Measurements from ENCODE around the gene FAM219A.
"Not testable (repeated sequence)": the region's sequence is repeated elsewhere in the genome, so short reads cannot be mapped to it uniquely, and the experiment has no call there.

FAM219A gene

DNA sequence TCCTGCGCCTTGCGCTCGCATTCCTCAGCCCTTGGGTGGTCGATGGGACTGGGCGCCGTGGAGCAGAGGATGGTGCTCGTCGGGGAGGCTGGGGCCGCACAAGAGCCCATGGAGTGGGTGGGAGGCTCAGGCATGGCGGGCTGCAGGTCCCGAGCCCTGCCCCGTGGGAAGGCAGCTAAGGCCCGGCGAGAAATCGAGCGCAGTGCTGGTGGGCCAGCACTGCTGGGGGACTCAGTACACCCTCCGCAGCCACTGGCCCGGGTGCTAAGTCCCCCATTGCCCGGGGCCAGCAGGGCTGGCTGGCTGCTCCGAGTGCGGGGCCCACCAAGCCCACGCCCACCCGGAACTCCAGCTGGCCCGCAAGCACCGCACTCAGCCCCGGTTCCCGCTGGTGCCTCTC lies 24.4 kb upstream of the FAM219A start:
- not testable (repeated sequence) for DNase-seq

DNA sequence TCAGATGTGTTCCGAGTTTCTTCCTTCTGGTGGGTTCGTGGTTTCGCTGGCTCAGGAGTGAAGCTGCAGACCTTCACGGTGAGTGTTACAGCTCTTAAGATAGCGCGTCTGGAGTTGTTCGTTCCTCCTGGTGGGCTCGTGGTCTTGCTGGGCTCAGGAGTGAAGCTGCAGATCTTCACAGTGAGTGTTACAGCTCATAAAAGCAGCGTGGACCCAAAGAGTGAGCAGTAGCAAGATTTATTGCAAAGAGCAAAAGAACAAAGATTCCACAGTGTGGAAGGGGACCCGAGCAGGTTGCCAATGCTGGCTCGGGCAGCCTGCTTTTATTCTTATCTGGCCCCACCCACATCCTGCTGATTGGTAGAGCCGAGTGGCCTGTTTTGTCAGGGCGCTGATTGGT lies 23.2 kb upstream of the FAM219A start:
- DNase-seq: not testable (repeated sequence)

DNA sequence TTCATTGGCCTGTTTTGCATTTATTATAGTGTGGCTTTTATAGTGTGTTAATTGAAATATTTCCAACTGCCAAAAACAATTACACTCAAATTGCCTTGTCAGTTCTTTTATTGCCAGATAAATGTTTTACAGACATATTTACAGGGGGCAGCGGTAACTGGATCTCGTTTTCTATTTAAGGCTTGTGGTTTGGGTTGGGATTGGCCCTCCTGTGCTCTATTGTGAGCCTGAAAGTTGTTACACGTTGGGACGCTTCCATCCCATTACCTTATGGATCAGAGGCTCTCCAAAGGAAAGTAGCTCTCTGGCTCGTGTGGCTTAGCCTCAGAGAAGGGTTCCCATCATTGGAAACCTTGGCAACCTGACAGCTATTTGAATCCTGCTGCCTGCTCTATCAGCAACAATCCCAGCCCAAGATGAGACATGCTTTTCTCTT lies 21.1 kb upstream of the FAM219A start:
- no peak for DNase-seq

DNA sequence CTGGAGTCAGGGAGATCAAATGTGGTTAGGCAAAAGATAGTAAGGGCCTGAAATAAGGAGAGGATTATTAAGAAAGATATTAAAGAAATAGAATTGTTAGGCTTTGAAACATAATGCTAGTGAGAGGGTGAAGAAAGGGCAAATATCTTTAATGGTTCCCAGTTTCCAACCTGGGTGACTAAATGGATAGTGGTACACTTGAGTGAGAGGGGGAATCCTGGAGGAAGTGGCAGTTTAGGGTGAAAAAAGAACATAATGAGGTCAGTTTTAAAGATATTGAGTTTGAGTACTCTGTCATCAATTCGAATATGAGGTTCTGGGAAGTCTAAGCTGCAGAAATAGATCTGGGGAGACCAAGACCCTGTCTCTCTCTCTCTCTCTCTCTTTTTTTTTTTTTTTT lies 19.2 kb upstream of the FAM219A start:
- no peak for DNase-seq

DNA sequence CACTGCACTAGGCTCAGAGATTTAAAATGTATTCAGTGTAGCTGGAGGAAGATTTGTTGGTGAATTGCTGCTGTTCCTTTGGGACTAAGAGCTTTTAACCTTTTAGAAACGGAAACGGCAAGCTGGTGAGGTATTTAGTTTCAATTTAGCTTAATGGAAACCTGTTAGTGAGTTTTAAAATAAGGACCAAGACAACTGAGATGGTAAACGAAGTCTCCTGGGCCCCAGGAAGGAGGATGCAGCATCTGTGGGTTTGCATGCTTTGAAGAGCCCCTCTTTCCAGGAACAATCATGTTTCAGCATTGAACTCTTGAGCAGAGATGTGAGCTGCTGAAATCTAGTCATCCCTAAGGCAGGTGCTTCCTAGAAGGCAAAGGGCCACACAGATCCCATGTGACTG lies 16.7 kb upstream of the FAM219A start:
- DNase-seq: no peak

DNA sequence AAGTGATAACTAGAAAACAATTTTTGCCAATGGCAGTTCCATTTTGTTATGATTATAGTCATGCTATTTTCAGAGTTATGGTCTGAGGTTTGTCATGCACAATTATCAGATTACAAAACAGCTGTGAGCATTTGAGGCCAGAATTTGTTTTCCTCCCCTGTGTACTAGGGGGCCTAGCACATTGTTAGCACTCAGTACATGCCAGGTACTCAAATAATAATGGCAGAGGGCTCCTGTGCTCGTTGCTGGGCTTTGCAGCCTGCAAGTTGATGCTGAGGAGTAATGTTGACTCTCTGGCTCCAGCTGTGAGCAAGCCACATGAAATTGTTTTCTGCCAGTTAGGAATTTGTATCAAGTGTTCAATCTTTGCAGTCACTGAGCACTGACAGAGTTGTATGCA lies 7.1 kb upstream of the FAM219A start:
- DNase-seq: no peak

DNA sequence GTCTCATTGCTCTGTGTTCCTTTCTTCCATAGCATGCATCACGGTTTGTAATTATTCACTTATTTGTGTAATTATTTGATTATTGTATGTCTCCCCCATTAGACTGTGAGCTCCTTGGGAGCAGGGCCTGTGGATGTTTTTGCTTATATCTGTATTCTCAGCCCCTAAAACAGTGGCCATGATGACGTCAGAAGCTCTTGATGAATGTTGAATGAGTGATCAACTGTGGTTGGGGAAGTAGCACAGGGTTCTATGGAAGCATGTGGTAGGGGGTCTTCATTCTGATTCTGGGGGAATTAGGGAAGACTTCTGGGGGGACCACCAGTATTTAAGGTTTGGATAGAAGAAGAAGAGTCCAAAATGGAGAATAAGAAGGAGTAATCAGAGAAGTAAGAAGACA lies 6.2 kb upstream of the FAM219A start:
- no peak for DNase-seq

DNA sequence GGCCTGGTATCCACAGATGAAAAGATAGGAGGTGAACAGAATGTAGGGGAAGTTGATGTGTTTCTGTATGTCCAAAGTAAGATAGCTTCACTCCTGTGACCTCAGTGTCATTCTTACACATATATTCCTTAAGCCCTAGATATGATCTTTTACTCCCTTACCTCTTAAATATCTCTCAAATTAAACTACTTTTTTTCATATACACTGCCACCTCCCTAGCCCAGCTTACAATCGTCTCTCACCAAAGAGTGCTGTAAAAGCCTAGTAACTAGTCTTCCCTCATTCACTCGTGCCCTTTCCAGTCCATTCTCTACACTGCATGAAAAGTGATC lies 5.5 kb upstream of the FAM219A start:
- no peak for DNase-seq

DNA sequence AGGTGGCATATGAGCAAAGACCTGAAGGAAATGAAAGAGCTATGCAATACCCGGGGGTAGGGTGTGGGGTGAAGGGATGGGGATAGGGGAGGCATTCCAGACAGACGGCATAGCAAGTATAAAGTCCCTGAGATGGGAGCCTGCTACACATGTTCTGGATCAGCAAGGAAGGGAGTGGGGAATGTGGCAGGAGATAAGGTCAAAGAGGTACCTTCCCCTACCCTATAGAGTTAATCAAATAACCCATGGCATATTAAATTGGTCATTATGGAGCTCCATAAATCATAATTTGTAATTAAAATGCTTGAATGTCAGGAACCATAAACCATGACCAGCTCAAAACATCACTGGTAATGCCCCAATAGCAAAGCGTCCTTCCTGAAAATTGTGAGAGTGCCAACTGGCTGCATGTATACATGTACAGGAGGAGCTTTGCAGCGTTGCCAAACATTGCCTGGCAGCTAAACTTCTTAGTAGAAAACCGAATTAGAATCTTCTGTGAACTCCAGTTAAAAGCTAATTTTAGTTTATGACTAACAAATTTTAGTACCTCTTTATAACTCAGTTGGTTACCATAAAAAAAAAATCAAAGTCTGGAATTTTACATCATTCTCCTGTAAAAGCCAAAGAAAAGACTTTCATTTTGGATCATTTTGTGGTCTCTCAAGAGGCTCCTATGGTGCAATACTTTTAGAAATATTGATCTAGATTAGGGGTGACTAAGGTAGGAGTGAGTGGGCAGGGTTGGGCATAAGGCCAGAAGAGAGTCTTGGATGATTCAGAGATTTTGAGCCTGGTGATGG lies 4.9 kb upstream of the FAM219A start:
- DNase-seq: peak; percentile 81

DNA sequence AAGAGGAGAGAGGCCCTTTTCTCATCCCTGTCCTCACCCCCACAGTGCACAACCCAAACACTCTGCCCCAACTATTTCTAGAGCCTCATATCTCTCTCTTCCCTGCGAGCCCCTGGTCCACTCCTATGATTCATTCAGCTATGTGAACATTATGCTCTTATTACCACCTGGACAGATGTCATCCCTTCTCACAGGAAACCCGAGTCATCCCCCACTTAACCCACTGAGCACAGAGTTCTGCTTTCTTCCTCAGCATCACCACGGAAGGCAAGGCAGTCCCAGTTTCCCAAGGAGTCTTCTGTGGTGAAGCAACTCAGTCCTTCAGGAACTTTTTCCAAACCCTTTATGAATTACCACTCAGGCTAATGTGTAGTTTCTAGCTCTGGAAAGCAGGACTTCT lies 1.6 kb upstream of the FAM219A start:
- no peak for DNase-seq

DNA sequence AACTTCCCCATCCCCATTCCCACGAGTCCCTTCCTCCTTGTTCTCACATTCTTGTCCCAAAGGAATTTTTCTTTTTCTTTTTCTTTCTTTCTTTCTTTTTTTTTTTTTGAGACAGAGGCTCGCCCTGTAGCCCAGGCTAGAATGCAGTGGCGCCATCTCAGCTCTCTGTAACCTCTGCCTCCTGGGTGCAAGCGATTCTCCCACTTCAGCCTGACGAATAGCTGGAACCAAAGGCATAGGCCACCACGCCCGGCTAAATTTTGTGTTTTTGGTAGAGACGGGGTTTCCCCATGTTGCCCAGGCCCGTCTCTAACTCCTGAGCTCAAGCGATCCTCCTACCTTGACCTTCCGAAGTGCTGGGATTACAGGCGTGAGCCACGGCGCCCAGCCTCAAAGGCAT lies 986 bp upstream of the FAM219A start:
- DNase-seq: no peak

DNA sequence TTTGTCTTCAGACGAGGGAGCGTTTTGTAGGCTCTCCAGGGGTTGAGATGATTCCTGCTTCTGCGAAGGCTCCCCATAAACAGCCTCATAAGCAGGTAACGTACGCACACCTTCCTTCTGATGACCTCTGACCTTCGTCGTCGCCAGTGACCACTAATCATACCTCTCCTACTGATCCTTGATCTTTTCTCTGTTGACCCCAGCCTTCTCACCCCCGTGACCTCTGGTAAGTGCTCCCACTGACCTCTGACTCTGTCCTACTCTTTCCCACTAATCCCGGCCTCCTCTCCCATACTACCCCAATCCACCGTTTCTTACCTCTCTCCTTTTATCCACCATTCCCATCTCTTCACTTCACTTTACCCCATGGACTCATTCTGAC lies 580 bp upstream of the FAM219A start:
- no peak for DNase-seq

DNA sequence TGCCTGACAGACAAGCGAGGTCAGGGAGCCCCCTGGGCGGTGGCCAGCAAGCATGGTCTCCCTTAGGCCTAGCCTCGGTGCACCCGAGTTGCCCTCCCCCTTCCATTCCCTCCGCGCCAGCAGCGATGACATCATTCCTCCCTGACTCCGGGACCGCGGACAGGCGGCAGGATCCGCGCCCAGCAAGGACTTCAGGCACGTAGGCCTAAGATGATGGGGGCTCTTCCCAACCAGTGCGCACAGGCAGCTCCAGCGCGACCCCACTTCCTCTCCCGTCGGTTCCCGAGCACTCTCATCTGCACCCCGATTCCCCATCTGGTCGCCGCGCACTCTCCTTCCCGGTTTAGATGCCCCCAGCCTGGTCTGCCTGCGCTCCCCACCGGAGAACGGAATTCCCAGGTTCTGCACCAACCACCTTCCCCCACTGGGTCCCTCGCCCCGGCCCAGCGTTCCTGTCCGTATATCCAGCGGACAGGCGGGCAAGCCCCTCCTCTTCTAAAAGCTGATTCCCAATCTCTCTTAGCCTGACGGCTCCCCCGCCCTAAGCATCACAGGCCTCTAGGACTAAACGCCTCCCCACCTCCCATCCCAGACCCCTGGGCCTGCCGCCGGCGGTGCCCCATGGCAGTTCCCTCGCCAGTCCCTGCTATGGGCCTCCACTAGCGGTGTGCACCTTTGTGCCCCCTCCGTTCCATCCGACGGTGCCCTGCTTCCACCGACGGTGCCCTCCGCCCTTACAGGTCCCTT lies 931 bp downstream of the FAM219A start:
- peak; percentile 38 for DNase-seq

DNA sequence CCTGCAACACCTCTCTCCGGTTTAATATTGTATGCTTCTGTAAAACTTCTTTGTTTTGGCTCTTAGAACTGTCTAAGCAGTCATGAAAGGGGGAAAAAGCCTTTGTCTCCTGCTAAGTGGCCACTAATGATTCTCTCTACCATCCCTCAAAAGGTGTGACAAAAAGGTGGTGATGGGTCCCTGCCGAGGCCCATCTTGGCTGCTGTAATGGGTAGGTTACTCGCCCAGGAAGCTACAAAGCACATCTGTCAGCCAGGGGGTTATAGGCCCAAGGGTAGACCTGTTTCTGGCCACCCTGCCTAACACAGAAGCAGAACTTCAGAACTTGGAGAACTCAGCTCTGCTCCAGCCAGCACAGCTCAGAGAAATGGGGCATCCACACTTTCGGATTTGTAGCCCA lies 1.6 kb downstream of the FAM219A start:
- no peak for DNase-seq

DNA sequence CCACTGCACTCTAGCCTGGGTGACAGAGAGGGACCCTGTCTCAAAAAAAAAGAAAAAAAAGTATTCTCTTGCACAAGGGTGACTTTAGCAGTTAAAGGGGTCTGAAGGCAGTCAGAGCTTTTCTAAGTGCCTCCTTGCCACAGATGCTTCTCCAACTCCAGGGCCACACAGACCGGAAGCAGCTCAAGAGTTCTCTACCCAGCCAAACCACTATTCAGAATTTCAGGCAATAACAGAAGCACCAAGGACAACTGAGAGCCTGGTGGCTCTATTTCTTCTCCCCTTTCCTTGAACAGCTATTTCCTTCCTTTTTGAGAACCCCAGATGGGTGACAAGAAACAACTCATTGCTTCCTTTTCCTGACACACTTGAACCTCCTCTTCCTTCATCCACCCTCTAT lies 2.2 kb downstream of the FAM219A start:
- DNase-seq: no peak

DNA sequence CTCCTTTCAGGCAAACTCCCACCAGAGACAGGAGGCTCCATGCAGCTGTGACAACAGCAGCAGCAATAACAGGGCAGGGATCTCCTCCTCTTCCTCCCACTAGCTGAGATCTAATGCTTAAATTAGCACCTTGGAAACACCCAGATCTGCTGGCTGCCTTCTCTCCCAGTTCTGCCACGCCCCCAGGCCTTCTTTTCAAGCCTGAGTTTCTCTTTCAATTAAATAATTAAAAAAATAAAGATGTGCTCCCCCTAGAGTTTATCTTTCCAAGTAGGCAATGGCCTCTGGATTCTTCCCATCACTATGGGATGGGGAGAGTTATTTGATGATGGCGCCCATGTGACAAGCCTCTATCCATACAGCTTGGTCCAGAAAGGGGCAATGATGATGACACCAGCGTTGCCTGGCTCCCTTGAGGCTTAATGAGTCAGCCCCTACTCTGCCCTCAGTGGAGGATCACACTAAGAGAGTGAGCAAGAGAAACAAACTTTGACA lies 3.8 kb downstream of the FAM219A start:
- DNase-seq: peak; percentile 39

DNA sequence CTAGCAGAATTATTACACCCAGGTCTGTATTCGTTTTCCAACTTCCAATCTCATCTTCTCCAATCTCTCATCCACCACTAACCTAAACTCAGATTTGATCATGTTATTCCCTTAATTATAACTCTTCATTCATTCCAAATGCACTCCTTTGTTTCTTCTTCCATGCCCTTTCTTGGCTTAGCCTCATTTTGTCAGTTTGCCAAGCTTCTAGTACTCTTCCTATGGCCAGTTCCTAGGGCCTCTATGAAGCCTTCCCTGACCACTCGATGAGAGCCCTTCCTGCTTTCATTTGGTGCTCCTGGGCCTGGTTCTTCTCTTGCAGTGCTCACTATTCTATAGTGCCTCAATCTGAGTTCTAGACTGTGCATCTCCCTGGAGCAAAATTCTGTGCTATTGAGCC lies 5.8 kb downstream of the FAM219A start:
- DNase-seq: no peak

DNA sequence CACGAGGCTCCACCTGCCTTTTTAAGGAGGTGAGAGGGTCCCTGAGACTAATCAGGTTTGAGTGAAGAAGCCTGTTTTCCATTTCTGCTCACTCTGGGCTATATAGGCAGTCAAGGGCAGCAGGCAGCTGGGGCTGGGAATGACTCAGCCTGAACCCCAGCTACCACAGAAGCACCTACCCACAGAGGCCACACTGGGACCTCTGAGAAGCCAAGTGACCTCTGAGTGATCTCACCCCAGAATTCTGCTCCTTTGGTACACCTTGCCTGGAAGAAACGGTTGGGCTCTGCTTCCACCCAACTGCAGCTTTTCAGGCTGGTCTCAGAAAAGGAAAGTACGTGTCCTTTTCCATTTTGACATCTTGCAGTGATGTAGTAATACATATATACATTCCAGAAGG lies 6.8 kb downstream of the FAM219A start:
- peak; percentile 24 for DNase-seq

DNA sequence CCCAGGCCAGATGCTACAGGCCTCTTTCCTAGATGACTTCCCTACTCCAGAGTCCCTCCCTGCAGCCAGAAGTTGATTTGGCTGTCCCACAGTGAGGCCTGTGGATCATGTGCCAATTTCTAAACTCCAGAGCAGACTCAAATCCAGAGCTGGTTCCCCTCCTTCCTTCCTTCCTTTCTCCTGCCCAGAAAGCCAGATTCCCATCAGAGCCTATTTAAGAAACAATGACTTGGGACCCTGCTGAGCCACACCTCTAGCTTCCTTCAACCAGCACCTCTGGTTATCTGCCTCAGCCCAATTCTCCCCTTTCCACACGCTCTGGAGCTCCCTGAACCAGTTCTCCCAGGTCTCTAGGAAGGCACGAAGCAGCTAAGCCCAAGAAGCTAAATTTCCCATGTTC lies 7.2 kb downstream of the FAM219A start:
- DNase-seq: no peak

DNA sequence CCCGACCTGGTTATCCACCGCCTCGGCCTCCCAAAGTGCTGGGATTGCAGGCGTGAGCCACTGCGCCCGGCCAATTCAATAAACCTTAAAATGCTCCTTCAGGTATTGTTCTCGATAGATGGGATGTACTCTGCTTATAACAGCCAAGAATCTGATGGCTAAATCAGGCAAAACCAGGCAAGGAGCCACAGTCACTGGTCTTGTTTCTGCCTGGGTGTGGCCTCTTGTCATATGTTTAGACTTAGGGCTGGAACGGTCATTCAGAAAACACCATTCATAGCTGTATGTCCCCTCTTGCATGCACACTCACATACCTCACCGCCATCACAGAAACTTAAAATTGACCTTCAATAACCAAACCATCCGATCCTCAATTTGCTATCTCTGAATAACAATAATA lies 7.7 kb downstream of the FAM219A start:
- DNase-seq: no peak

DNA sequence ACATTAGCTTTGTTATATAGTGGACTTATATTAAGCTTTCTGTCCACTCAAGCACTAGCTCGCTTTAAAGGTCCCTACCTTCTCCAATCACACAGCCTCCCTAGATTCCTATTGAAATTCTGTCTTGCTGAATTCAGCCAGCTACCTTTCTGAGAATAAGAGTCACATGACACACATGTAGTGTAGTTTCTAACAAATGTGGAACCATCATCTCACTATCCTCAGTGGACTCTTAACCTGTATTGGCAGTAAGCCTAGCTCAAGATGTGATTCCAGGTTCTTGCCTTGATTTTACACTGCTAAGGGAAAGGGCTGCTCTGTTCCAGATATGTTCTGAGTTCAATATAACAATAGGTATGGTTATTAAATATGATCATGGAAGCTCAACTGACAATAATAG lies 11.4 kb downstream of the FAM219A start:
- DNase-seq: no peak

DNA sequence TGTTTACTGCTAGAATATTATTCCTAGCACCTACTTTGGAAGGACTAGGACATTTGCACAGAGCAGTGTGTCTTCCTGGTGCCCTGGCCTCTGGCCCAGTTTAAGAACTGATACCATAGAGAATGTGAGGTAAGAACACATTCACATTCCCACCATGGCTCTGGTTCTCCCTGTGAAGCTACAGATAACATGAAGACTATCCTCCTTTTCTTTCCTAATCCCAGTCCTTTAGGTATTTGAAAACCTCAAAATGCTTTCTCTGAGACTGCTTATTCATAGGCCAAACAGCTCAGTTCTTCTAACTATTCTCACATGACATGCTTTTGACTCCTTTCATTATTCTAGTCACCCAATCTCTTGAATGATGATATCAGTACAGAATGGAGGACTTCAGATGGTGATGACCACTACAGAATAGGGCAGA lies 11.9 kb downstream of the FAM219A start:
- no peak for DNase-seq

DNA sequence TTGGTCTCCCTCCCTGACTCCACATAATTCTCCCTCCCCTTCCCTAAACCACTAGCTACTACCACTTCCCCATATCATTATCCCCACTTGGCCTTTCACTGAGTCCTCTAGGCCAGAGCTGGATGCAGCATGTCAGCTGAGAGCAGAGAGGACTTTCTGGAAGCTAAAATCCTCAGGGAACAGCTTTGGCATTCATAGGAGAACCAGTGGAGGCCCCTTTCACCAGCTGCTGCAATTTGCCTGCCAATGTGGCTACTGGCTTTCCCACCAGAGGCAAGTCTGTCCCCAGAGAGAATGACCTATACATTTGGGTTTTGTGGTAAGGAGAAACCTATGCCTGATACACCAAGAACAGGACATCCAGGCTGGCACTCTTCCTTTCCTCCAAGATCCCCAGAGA lies 14.4 kb downstream of the FAM219A start:
- no peak for DNase-seq

DNA sequence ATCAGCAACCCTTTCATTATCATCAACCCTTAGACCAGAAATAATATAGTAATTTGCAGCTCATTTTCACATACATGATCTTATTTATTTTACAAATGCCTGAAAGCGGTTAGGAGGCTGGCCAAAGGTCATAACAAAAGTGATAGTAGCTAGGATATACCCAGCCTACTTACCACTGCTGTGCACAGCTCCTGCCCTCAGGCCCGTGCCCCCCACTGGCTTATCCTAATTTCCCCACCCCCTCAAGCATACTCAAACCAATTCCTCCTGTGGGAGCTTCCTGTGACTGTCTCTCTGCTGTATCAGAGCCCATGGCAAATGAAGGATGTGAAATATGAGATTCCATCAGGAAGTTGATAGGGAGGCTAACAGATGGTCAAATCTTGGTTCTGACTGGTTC lies 14.8 kb downstream of the FAM219A start:
- no peak for DNase-seq

DNA sequence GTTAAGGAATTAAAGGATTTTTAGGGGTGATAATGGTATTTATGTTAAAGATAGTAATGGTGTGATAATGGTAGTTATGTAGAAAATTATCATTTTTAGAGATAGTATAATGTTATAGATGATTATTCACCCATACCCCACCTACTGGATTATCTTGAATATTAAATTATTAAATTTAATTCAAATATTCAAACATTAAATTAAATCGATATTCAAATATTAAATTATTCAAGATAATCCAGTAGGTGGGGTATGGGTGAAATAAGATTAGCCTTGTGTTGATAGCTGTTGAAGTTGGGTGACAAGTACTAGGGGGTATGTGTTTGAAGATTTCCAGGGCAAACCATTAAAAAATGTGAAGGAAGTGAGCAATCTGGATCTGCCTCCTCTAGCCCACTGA lies 15.6 kb downstream of the FAM219A start:
- no peak for DNase-seq

All from stimulated activated CD4-positive, alpha-beta T cell treated with anti-CD3 and anti-CD28 coated beads, Interleukin-15, amount 100 ng/mL, for 24 hours (primary cell).